ENCODE data around the gene SPTBN1.

SPTBN1 gene

GRCh38 chr2:54434229-54434628 is 21.9 kb upstream of the SPTBN1 start:
- DNase-seq (ENCODE audit: low spot score): no peak

DNA sequence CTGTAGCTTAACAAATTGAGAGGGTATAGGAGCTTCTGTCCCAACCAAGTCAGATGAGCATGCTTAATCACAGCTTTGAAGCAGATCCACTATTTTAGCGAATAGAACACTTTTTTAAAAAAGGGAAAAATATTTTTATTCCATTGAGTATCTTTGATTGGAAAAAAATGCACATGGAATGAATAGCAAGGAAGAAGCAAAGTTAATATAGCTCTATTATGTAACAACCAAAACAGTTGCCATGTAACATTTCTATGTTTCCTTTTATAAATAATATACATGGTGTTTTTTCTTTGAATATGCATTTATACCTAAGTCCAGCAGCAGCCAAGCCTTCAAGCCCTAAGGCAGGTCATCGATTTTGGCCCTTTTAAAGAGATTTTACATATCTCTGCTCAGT is 21.4 kb upstream of the SPTBN1 start:
- DNase-seq (ENCODE audit: low spot score): no peak

- no peak for DNase-seq (ENCODE audit: low spot score)
Measured at GRCh38 chr2:54435325-54436226, 20.6 kb upstream of the SPTBN1 start.

DNA sequence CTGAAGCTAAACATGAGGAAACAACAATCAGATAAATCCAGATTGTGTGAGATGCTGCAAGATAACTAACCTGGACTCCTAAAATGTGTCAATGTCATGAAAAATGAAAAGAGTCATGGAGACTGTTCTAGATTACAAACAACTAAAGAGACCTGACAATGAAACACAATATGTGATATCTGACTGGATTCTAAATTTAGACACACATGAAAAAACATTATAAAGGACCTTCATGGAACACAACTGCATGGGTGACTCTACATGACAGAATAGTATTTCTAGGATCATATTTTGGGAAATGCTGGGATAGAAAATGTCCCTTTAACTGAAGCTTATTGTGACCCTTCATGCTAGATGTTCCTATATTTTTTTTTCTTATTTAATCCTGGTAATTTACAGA is 18.5 kb upstream of the SPTBN1 start:
- no peak for DNase-seq (ENCODE audit: low spot score)

- DNase-seq (ENCODE audit: low spot score): no peak
Measured at GRCh38 chr2:54438271-54438670, 17.9 kb upstream of the SPTBN1 start.

DNA sequence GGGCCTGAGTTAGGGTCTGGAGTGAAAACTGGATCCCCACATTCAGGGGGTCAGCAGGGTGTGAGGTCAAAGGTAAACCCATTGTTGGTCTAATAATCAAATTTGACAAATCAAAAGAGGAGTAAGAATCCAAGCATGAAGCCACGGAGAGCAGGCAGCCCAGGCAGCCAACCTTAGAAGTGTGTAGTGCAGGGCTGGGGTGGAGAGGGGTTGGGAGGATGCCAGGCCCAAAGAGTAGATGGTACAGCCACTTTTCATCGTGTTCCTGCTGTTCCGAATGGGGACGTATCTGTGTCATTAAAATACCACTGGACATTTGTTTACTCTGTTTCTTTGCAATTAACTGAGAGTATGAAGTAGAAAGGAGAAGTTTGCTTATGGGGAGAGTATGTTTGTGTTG is 16.5 kb upstream of the SPTBN1 start:
- no peak for DNase-seq (ENCODE audit: low spot score)

GRCh38 chr2:54440050-54440449 is 16.1 kb upstream of the SPTBN1 start:
- no peak for DNase-seq (ENCODE audit: low spot score)

- no peak for DNase-seq (ENCODE audit: low spot score)
Measured at GRCh38 chr2:54444503-54444902, 11.6 kb upstream of the SPTBN1 start.

GRCh38 chr2:54446122-54446521 is 10.0 kb upstream of the SPTBN1 start:
- no peak for DNase-seq (ENCODE audit: low spot score)

DNA sequence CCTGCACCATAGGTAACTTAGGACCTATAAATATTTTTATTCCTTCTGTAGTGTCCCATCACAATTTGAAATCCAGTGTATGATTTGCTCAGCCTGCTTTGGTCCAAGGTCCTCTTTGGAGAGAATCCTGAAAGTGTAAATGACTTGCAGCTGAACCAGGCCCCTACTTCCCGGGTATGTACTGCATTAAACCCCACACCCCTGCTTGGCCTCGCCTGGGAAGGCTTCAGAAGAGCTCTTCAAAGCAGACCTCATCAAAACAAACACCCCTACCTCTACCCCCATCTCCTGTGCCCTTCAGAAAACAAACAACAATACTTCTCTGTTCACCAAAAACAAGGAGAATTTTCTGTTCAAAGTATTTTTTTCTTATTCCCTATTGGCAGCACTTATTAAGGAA is 9.5 kb upstream of the SPTBN1 start:
- no peak for DNase-seq (ENCODE audit: low spot score)

- no peak for DNase-seq (ENCODE audit: low spot score)
Measured at GRCh38 chr2:54454548-54455130, 1.5 kb upstream of the SPTBN1 start.

DNA sequence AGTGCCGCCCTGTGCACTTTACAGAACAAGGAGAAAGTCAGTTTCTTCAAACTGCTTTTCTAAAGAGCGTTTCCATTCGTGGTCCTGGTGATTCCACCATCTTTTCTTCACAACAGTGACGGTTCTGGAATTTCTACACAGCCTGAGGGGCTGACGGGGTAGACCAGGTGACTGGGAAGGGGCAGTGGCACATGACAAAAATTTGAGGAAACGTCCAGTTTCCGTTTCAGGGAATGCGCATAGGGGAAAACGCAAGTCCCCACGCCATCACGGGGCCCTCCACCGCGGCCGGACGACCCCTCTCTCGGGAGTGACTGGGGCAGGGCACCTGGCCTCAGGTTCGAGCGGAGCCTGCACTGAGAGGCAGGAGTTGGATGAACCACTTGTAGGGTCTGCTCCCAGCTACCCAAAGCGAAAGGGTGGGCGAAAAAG is 980 bp upstream of the SPTBN1 start:
- DNase-seq (ENCODE audit: low spot score): no peak

GRCh38 chr2:54456362-54456611 is 160 bp downstream of the SPTBN1 start:
- no peak for DNase-seq (ENCODE audit: low spot score)

DNA sequence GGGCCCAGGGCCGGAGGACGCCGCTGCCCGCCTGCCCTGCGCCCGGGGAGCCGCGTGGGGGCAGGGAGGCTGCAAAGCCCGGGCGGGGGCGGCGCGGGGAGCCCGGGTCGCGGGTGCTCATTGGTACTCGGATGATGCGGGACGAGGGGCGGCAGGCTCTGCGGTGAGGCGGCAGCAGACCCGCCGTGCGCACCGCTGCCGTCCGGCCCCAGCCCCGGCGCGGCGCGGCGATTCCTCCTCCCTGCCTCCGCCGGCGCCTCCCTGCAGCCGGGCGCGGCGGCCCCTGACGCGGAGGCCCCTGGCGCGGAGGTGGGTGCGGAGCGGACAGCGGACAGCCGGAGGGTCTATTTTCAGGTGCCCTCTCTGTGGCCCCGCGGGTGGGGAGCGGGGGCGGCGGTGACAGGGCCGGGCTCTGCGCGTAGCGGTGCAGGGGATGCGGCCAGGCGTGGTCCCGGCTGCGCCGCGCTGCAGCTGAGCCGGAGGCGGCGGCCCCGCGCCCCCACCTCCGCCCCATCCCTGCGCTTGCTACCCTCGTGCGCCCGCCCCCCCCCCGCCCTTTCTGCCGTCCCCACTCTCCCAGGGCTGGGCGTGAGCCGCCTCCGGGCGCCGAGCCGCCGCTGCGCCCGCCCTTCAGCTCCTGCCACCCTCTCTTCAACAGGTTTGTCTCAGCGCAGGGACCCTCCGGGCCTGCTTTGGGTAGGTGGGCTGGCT is 640 bp downstream of the SPTBN1 start:
- DNase-seq (ENCODE audit: low spot score): peak; percentile 48

- DNase-seq (ENCODE audit: low spot score): peak; percentile 58
Measured at GRCh38 chr2:54457323-54458023, 1.3 kb downstream of the SPTBN1 start.

- peak; percentile 30 for DNase-seq (ENCODE audit: low spot score)
Measured at GRCh38 chr2:54459037-54459441, 2.9 kb downstream of the SPTBN1 start.

DNA sequence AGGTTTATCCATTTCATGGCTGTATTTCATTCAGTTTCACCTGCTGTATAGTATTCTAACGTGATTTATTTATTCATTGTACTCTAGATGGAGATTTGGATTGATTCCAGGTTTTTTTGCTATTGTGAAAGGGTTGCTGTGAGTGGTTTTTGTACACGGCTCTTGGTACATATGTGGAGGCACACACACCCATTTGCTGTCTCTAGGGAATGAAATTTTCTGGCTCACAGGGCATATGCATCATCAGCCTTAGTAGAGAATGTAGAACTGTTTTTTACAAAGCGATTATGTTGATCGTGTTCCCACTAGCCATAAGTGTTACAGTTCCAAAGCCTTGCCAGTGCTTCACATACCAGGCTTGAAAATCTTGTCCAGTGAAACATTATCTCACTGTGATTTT is 5.1 kb downstream of the SPTBN1 start:
- DNase-seq (ENCODE audit: low spot score): no peak

- DNase-seq (ENCODE audit: low spot score): no peak
Measured at GRCh38 chr2:54464341-54464740, 8.2 kb downstream of the SPTBN1 start.

- no peak for DNase-seq (ENCODE audit: low spot score)
Measured at GRCh38 chr2:54465143-54465542, 9.0 kb downstream of the SPTBN1 start.

DNA sequence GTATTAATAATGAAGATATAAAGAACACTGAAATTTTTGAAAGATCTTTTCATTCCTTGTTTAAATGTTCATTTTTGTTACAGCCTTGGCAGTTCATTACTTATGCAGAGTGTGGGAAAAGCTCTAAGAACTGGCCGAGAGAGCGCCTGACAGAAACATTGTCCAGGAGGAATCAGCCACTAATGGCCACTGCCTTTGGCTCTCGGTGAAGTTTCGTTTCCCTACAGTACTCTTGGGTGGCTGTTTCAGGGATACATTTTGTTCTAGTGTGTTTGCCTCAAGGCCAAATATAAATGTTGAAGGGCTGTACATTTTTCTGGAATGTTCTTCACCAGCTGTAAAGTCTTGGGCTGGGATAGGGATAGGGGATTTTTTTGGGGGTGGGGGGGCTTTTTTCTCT is 10.7 kb downstream of the SPTBN1 start:
- no peak for DNase-seq (ENCODE audit: low spot score)

DNA sequence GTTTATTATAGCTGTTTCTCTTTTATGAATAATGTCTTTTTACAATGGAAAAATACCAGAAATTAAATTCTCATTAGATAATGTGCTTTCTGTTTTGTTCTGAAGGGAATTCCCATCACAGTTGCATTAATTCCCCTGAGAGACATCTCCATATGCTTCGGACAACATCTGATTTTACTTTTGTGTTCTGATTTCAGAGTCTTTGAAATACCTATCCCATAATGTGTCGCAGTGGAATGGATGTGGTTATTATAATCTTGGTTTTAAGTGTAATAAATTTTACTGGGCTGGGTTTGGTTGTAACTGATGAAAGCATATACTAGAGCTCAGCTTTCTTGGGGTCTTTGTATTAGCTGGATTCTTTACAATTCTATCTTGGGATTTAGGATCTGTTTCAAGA is 12.5 kb downstream of the SPTBN1 start:
- DNase-seq (ENCODE audit: low spot score): no peak

GRCh38 chr2:54469484-54470053 is 13.4 kb downstream of the SPTBN1 start:
- no peak for DNase-seq (ENCODE audit: low spot score)

All from RKO (cell line).